SK-N-SH (cell line): ENCODE data around the gene HSD11B1. TPM values are rescaled to one million over a fixed set of nuclear protein-coding genes. Genes with fewer than 3 reads are reported as not detected.

ENCODE experiments used
- CTCF ChIA-PET: fragments of 300-600, 350-600 bp; formaldehyde crosslinking; extraction: SDS; loops from one replicate; lab custom pipeline; 2021; lab: Yijun Ruan, JAX
- POLR2A ChIA-PET: fragments of 350-600 bp; sonication (Branson Sonifier 250); formaldehyde crosslinking; extraction: SDS; loops from one replicate; lab custom pipeline; 2020; ENCODE audit warnings: antibody characterized with exemption, inconsistent platforms; lab: Yijun Ruan, JAX
- DNase-seq: peaks from one replicate; pipeline ENCODE4 v3.0.0; 2012
- H2AFZ ChIP-seq: fragments of 200-600 bp; sonication (generic); 2 replicates; pipeline ENCODE4 v1.8.1; 2016; ENCODE audit warnings: antibody characterized with exemption, mild to moderate bottlenecking, low read depth
- H3F3A ChIP-seq: fragments of 200-600 bp; sonication (generic); replicated peaks from 2 replicates; pipeline ENCODE3; 2016; ENCODE audit warnings: antibody characterized with exemption, mild to moderate bottlenecking; ENCODE audit not compliant: insufficient read depth
- H3K27ac ChIP-seq, 2 experiments: fragments of 200-500 bp in 1 of 2; fragments of 200-600 bp in 1 of 2; sonication (Bioruptor generic) in 1 of 2; sonication (generic), shearing (Covaris generic) in 1 of 2; 2 replicates each; pipeline versions ENCODE4 v1.5.1 to v1.6.1; 2014 to 2016; ENCODE audit warnings: low read depth in 2 of 2, inconsistent platforms in 1 of 2, low read length in 1 of 2, mild to moderate bottlenecking in 1 of 2, mixed read lengths in 1 of 2
- H3K27me3 ChIP-seq: fragments of 200-600 bp; sonication (generic), shearing (Covaris generic); 2 replicates; pipeline ENCODE4 v1.6.1; 2016; ENCODE audit warnings: mixed run types; ENCODE audit not compliant: insufficient read depth
- H3K36me3 ChIP-seq, 2 experiments: fragments of 200-500 bp in 1 of 2; fragments of 200-600 bp in 1 of 2; sonication (Bioruptor generic) in 1 of 2; sonication (generic) in 1 of 2; replicated peaks in 1 of 2; 2 replicates each; pipeline versions ENCODE3 to v1.5.1; 2014 to 2016; ENCODE audit warnings: low read length in 1 of 2, mild to moderate bottlenecking in 1 of 2; ENCODE audit not compliant: insufficient read depth in 2 of 2, control insufficient read depth in 1 of 2
- H3K4me1 ChIP-seq, 2 experiments: fragments of 200-500 bp in 1 of 2; fragments of 200-600 bp in 1 of 2; sonication (Bioruptor generic) in 1 of 2; sonication (generic), shearing (Covaris generic) in 1 of 2; 2 replicates each; pipeline versions ENCODE4 v1.5.1 to v1.6.1; 2014 to 2016; ENCODE audit warnings: low read depth in 1 of 2, low read length in 1 of 2, mixed run types in 1 of 2; ENCODE audit not compliant: insufficient read depth in 2 of 2, control insufficient read depth in 1 of 2
- H3K4me2 ChIP-seq: fragments of 200-600 bp; sonication (generic), shearing (Covaris generic); 2 replicates; pipeline ENCODE4 v1.6.1; 2017; ENCODE audit warnings: mixed run types
- H3K4me3 ChIP-seq, 2 experiments: fragments of 200-500 bp in 1 of 2; fragments of 200-600 bp in 1 of 2; sonication (Bioruptor generic) in 1 of 2; sonication (generic), shearing (Covaris generic) in 1 of 2; 2 replicates each; pipeline versions ENCODE4 v1.5.1 to v1.8.1; 2014 to 2016; ENCODE audit warnings: low read depth in 2 of 2, inconsistent platforms in 1 of 2, low read length in 1 of 2, mild to moderate bottlenecking in 1 of 2, mixed read lengths in 1 of 2, moderate library complexity in 1 of 2
- H3K79me2 ChIP-seq: fragments of 200-600 bp; sonication (generic); 2 replicates; pipeline ENCODE4 v1.8.1; 2017; ENCODE audit warnings: mild to moderate bottlenecking; ENCODE audit not compliant: insufficient read depth
- H3K9ac ChIP-seq: fragments of 200-600 bp; sonication (generic); 2 replicates; pipeline ENCODE4 v1.6.1; 2017; ENCODE audit warnings: mixed run types
- H3K9me2 ChIP-seq: fragments of 200-600 bp; sonication (generic); 2 replicates; pipeline ENCODE4 v1.6.1; 2017; ENCODE audit warnings: mixed run types
- H3K9me3 ChIP-seq: fragments of 200-600 bp; sonication (generic); 2 replicates; pipeline ENCODE4 v1.6.1; 2017; ENCODE audit warnings: mixed run types, mild to moderate bottlenecking, moderate library complexity
- H4K20me1 ChIP-seq: fragments of 200-600 bp; sonication (generic); 2 replicates; pipeline ENCODE4 v1.6.1; 2017; ENCODE audit warnings: mild to moderate bottlenecking, mixed run types; ENCODE audit not compliant: insufficient read depth
- EP300 ChIP-seq, 2 experiments: IDR thresholded peaks; 2 replicates each; pipeline versions ENCODE4 v1.4.0 to v1.6.1; 2012; ENCODE audit warnings: borderline replicate concordance in 1 of 2, low read depth in 1 of 2, low read length in 1 of 2
- JUND ChIP-seq: IDR thresholded peaks from 2 replicates; pipeline ENCODE4 v1.4.0; 2012
- MXI1 ChIP-seq: IDR thresholded peaks from 2 replicates; pipeline ENCODE4 v1.6.1; 2012; ENCODE audit warnings: mild to moderate bottlenecking, low read depth, low read length, improper control_type of control experiment
- NRF1 ChIP-seq: IDR thresholded peaks from 2 replicates; pipeline ENCODE4 v1.6.1; 2012; ENCODE audit warnings: low read depth, mild to moderate bottlenecking, low read length
- RFX5 ChIP-seq: IDR thresholded peaks from 2 replicates; pipeline ENCODE4 v1.6.1; 2012; ENCODE audit warnings: mild to moderate bottlenecking, improper control_type of control experiment, low read length
- RXRA ChIP-seq: IDR thresholded peaks from 2 replicates; pipeline ENCODE4 v1.4.0; 2012; ENCODE audit warnings: low read depth, mild to moderate bottlenecking, borderline replicate concordance
- SMC3 ChIP-seq: IDR thresholded peaks from 2 replicates; pipeline ENCODE4 v1.6.1; 2012; ENCODE audit warnings: low read depth, low read length, improper control_type of control experiment
- TAF1 ChIP-seq: IDR thresholded peaks from 2 replicates; pipeline ENCODE4 v1.6.1; 2012; ENCODE audit warnings: low read depth, mild to moderate bottlenecking, low read length, moderate library complexity, borderline replicate concordance
- TEAD4 ChIP-seq: IDR thresholded peaks from 2 replicates; pipeline ENCODE4 v1.4.0; 2012; ENCODE audit warnings: mild to moderate bottlenecking, borderline replicate concordance; ENCODE audit not compliant: insufficient read depth
- WGBS: methylation state at CpG from one replicate; pipeline ENCODE4 v1.1.6; 2017; ENCODE audit warnings: low lambda C conversion rate; 5-methylcytosine and 5-hydroxymethylcytosine counted together
- polyA plus RNA-seq, 3 experiments: library from polyadenylated mRNA; depleted of rRNA; stranded (reverse); fragments of >200 nt; gene quantifications; 2 replicates each; pipeline ENCODE4 v1.2.3, GENCODE V29; 2012
- TF ChIP-seq, protein P1 (sequence below): fragments of 150-350 bp; IDR thresholded peaks from 2 replicates; pipeline ENCODE4 v1.6.1; 2017; ENCODE audit warnings: antibody characterized with exemption, low read length, low read depth, borderline replicate concordance
- TF ChIP-seq, protein P2 (sequence below): fragments of 150-350 bp; IDR thresholded peaks from 2 replicates; pipeline ENCODE4 v1.6.1; 2016; ENCODE audit warnings: mild to moderate bottlenecking, low read depth, low read length
- TF ChIP-seq, protein P3 (sequence below): IDR thresholded peaks from 2 replicates; pipeline ENCODE4 v1.4.0; 2012; ENCODE audit warnings: low read depth, borderline replicate concordance
- TF ChIP-seq, protein P4 (sequence below): IDR thresholded peaks from 2 replicates; pipeline ENCODE4; 2012

Gene HSD11B1
- polyA plus RNA-seq, 1 of the 3 experiments (the other 2 are of a cell fraction) = 0.23 TPM

DNA sequence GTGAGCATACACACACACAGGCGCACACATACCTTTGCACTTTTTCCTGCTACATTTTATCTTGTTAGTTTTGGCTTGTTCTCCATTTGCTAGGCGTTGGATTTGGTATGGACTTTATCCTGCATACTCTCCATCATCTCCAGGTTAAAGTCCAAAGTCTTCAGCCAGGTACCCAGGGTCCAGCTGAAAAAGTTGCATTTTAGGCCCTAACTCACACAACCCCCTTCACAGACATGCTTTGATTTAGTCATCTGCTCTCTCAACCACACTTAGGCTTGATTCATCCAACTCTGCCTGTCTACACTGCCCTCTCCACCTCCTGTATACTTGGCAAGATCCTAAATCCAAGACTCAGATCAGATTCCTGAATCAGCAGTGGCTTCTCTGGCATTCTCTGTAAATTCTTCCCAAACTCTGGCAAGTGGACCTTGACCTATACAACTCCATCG is 41.7 kb upstream of the HSD11B1 start:
- H3K9me2 ChIP-seq = no peaks in the 10 kb centered on the region
- no peaks in the 10 kb centered on the region for H3F3A ChIP-seq
- no peaks in the 10 kb centered on the region for H4K20me1 ChIP-seq
- H3K27me3 ChIP-seq = no peaks in the 10 kb centered on the region
- H3K4me2 ChIP-seq = no peak overlapping the region
- no peaks in the 10 kb centered on the region for H3K36me3 ChIP-seq
- H3K9me3 ChIP-seq = no peaks in the 10 kb centered on the region
- peaks cover 0 to 17% of the 10 kb centered on the region in 2 experiments; a peak in 1 of 4 replicates for H3K4me1 ChIP-seq
- DNase-seq = no peak
- H3K9ac ChIP-seq = no peak overlapping the region
- no peak overlapping the region for H3K27ac ChIP-seq
- WGBS = 93% methylated on average over 3 of the region's 3 CpGs
- no peaks in the 10 kb centered on the region for H3K79me2 ChIP-seq
- CTCF ChIA-PET = no interaction called here
- 0 out of 2 replicates have a peak, but pooled peaks have one; percentile 3 for TF ChIP-seq JUND
- TF ChIP-seq, protein P1, sequence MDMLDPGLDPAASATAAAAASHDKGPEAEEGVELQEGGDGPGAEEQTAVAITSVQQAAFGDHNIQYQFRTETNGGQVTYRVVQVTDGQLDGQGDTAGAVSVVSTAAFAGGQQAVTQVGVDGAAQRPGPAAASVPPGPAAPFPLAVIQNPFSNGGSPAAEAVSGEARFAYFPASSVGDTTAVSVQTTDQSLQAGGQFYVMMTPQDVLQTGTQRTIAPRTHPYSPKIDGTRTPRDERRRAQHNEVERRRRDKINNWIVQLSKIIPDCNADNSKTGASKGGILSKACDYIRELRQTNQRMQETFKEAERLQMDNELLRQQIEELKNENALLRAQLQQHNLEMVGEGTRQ = no peak
- no peak for TF ChIP-seq EP300 (IDR thresholded peaks at IDR 0.05; ENCODE audit: borderline replicate concordance in 1 of 2, low read depth in 1 of 2, low read length in 1 of 2)
- no peak for TF ChIP-seq NRF1
- TF ChIP-seq TAF1 = no peak
- TF ChIP-seq, all 33 proteins: peak for 1
- POLR2A ChIA-PET = no interaction called here
- no peak overlapping the region for H2AFZ ChIP-seq
- H3K4me3 ChIP-seq = no peak overlapping the region

DNA sequence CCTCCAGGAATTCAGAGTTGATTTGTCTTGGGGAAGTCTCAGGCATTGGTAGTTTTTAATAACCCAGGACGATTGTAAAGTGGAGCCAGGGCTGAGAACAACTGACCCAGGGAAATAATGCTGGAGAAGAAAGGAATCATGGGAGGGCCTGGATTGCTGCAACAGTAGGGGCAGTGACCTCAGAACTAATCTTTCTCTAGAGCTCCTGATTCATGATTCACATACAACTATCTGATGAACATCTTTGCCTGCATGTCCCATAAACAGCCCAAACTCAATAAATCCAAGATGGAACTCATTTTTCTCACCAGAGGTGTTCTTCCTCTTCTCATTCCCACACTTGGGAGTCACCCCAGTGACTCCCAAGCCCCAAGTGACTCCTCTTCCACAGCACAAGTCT is 37.5 kb upstream of the HSD11B1 start:
- 65% methylated on average over 1 of the region's 1 CpG for WGBS
- ChIA-PET POLR2A (no interaction called here), CTCF (interaction anchor here (1.1 kb wide), 1 partner anchor 38 kb away, joined by 4 read pairs; no protein-coding TSS in a partner anchor)
- no peak overlapping the region for H3K4me2 ChIP-seq
- H3K9ac ChIP-seq = no peak overlapping the region
- no peaks in the 10 kb centered on the region for H3K4me1 ChIP-seq
- H3F3A ChIP-seq = no peaks in the 10 kb centered on the region
- H3K9me2 ChIP-seq = no peaks in the 10 kb centered on the region
- H4K20me1 ChIP-seq = no peaks in the 10 kb centered on the region
- no peaks in the 10 kb centered on the region for H3K36me3 ChIP-seq
- H3K4me3 ChIP-seq = no peak overlapping the region
- no peak overlapping the region for H3K27ac ChIP-seq
- DNase-seq = no peak
- H3K27me3 ChIP-seq = no peaks in the 10 kb centered on the region
- no peaks in the 10 kb centered on the region for H3K79me2 ChIP-seq
- no peak overlapping the region for H2AFZ ChIP-seq
- no peaks in the 10 kb centered on the region for H3K9me3 ChIP-seq
- TF ChIP-seq, protein P1 = no peak
- TF ChIP-seq, protein P2, sequence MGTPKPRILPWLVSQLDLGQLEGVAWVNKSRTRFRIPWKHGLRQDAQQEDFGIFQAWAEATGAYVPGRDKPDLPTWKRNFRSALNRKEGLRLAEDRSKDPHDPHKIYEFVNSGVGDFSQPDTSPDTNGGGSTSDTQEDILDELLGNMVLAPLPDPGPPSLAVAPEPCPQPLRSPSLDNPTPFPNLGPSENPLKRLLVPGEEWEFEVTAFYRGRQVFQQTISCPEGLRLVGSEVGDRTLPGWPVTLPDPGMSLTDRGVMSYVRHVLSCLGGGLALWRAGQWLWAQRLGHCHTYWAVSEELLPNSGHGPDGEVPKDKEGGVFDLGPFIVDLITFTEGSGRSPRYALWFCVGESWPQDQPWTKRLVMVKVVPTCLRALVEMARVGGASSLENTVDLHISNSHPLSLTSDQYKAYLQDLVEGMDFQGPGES = no peak
- TF ChIP-seq MXI1 = no peak
- no peak for TF ChIP-seq SMC3
- TF ChIP-seq, protein P3, sequence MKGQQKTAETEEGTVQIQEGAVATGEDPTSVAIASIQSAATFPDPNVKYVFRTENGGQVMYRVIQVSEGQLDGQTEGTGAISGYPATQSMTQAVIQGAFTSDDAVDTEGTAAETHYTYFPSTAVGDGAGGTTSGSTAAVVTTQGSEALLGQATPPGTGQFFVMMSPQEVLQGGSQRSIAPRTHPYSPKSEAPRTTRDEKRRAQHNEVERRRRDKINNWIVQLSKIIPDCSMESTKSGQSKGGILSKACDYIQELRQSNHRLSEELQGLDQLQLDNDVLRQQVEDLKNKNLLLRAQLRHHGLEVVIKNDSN = no peak
- TF ChIP-seq TEAD4 = no peak
- TF ChIP-seq RXRA = no peak
- TF ChIP-seq, protein P4, sequence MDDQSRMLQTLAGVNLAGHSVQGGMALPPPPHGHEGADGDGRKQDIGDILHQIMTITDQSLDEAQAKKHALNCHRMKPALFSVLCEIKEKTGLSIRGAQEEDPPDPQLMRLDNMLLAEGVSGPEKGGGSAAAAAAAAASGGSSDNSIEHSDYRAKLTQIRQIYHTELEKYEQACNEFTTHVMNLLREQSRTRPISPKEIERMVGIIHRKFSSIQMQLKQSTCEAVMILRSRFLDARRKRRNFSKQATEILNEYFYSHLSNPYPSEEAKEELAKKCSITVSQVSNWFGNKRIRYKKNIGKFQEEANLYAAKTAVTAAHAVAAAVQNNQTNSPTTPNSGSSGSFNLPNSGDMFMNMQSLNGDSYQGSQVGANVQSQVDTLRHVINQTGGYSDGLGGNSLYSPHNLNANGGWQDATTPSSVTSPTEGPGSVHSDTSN = no peak
- no peak for TF ChIP-seq RFX5
